Measurements from ENCODE around the gene RPAP2. TPM values are rescaled to one million over a fixed set of nuclear protein-coding genes. Genes with fewer than 3 reads are reported as not detected.

The RPAP2 gene
- 50.5 and 50.9 TPM in 2 replicates for total RNA-seq (2013; cell fraction: nucleolus; rRNA removed)
- 11.4 and 13.4 TPM in 2 replicates for total RNA-seq (2014; rRNA removed)
- 19.7 and 20.0 TPM in 2 replicates for total RNA-seq (2014; rRNA removed; fragmentation: Illumina TruSeq; extraction: Trizol)
- 20.4 and 22.7 TPM in 2 replicates for total RNA-seq (2021)
- polyA plus RNA-seq (2011; ENCODE audit: low read depth), result 3.9 TPM
- polyA plus RNA-seq (2011; rRNA removed), result 20.7 and 34.5 TPM in 2 replicates
- polyA plus RNA-seq (2011; cell fraction: cytosol; rRNA removed), result 4.8 and 8.4 TPM in 2 replicates
- polyA plus RNA-seq (2011; cell fraction: nucleus; rRNA removed), result 8.5 and 8.8 TPM in 2 replicates
- polyA plus RNA-seq (2012), result 7.9 and 12.7 TPM in 2 replicates
- polyA plus RNA-seq (2014; fragmentation: Illumina TruSeq; extraction: Trizol), result 23.3 and 29.8 TPM in 2 replicates
- 10 to 100 TPM; 20.2 to 24.0 TPM for polyA plus RNA-seq (2014; fragmentation: Nextera tagmentation; extraction: Ambion mirVana)
- 6.1 and 11.4 TPM in 2 replicates for polyA plus RNA-seq (2014; rRNA removed)
- polyA plus RNA-seq (2016; fragmentation: Nextera tagmentation; extraction: Ambion mirVana), result 10 to 100 TPM; 35.4 to 39.5 TPM
- 6.3 and 17.9 TPM in 2 replicates for polyA minus RNA-seq (2011; rRNA and poly(A)+ RNA removed)
- 6.1 and 6.2 TPM in 2 replicates for polyA minus RNA-seq (2011; cell fraction: cytosol; rRNA and poly(A)+ RNA removed)
- polyA minus RNA-seq (2011; cell fraction: nucleus; rRNA and poly(A)+ RNA removed), result 5.3 and 11.7 TPM in 2 replicates
- Bru-seq, nascent RNA, result percentile 80 among the genes with signal in this experiment
- percentile 84 among the genes with signal in this experiment for BruChase-seq, experiment 1, labeled RNA remaining after a 6-hour chase
- percentile 87 among the genes with signal in this experiment for BruChase-seq, experiment 2, labeled RNA remaining after a 2-hour chase
- long read RNA-seq, experiment 1, full-length matches to known transcripts, result 9 of 14 reads
- long read RNA-seq, experiment 1, partial matches to known transcripts, result 2 of 14 reads
- long read RNA-seq, experiment 1, other reads (novel, unspliced or antisense), result 3 of 14 reads
- long read RNA-seq, experiment 2, full-length matches to known transcripts, result 72 of 142 reads
- long read RNA-seq, experiment 2, partial matches to known transcripts, result 40 of 142 reads
- long read RNA-seq, experiment 2, other reads (novel, unspliced or antisense), result 30 of 142 reads

- H3K4me3 ChIP-seq, result peak within 1 kb of the TSS; percentile 99
- peaks cover 33% of the 10 kb centered on the region for H3K79me2 ChIP-seq (ENCODE audit: control insufficient read depth, insufficient read depth, low read length)
- ChIA-PET RAD21 (ENCODE audit: unreplicated experiment) (interaction anchor here (0.7 to 2.4 kb wide), 6 partner anchors 12 to 367 kb away, joined by 3 to 11 read pairs (median 3); no protein-coding TSS in a partner anchor), SMC1A (ENCODE audit: uncharacterized antibody, unreplicated experiment) (interaction anchor here (0.8 to 1.4 kb wide), 4 partner anchors 10 to 187 kb away, joined by 3 to 4 read pairs (median 4); no protein-coding TSS in a partner anchor), CTCF (interaction anchor here (0.7 to 1.0 kb wide), 3 partner anchors 10 to 167 kb away, joined by 3 to 4 read pairs (median 3); no protein-coding TSS in a partner anchor), POLR2A (interaction anchor here (0.6 to 1.5 kb wide), 4 partner anchors 35 to 788 kb away, joined by 3 read pairs; no protein-coding TSS in a partner anchor)
- 3% methylated on average over 74 of the region's 76 CpGs for WGBS (ENCODE audit: insufficient coverage, insufficient replicate concordance, low lambda C conversion rate, missing lambda C conversion rate)
- TSS peak; percentile 66 for BruUV-seq (replicated peaks)
- H3K4me1 ChIP-seq (ENCODE audit: control insufficient read depth, insufficient read depth, low read length), result no peaks in the 10 kb centered on the region
- peak; percentile 45 for DNase-seq (ENCODE audit: low read depth, low spot score)
- FAIRE-seq, result peak; percentile 78
- no peaks in the 10 kb centered on the region for H3K9me3 ChIP-seq (replicated peaks; ENCODE audit: control insufficient read depth, insufficient read depth, low read length)
- H3K27ac ChIP-seq (ENCODE audit: control insufficient read depth, insufficient read depth), result peak within 1 kb of the TSS; percentile 93
- H3K36me3 ChIP-seq (ENCODE audit: control insufficient read depth in 2 of 2, insufficient read depth in 2 of 2, low read length in 1 of 2), result peaks cover 0 to under 1% of the 10 kb centered on the region in 2 experiments; a peak in 2 of 4 replicates
- intact Hi-C loops (cut with micrococcal nuclease; ENCODE audit: unreplicated experiment), result loop anchor here (5.0 to 10.0 kb wide), 4 partner anchors 238 to 794 kb away; partner anchors contain the start of genes CDC7 and RPL5
- peak; percentile 97 for ATAC-seq
- peak within 1 kb of the TSS; percentile 98 for H2AFZ ChIP-seq (ENCODE audit: control insufficient read depth, low read depth, low read length)
- H3K4me2 ChIP-seq (ENCODE audit: control insufficient read depth, insufficient read depth), result peak within 1 kb of the TSS; percentile 91
- H3K9ac ChIP-seq (ENCODE audit: control insufficient read depth, insufficient read depth, low read length), result peak within 1 kb of the TSS; percentile 97
- H4K20me1 ChIP-seq (ENCODE audit: control insufficient read depth, insufficient read depth), result no peaks in the 10 kb centered on the region
- no peaks in the 10 kb centered on the region for H3K27me3 ChIP-seq (replicated peaks in 1 of 2; ENCODE audit: control insufficient read depth in 2 of 2, insufficient read depth in 2 of 2, low read length in 1 of 2)
- in situ Hi-C loops (cut with MboI), result no loop called here
- no peak for TF ChIP-seq NRF1 (conservative IDR thresholded peaks at IDR 0.05; ENCODE audit: low read depth, low read length)
- no peak for TF ChIP-seq ETV6 (conservative IDR thresholded peaks at IDR 0.05 in 1 of 2, IDR thresholded peaks at IDR 0.05 in 1 of 2; ENCODE audit: borderline replicate concordance in 1 of 2, low read depth in 1 of 2)
- TF ChIP-seq POU2F2 (IDR thresholded peaks at IDR 0.05; ENCODE audit: borderline replicate concordance, low read depth, low read length), result peak; percentile 84
- peak; percentile 79 for TF ChIP-seq TAF1 (IDR thresholded peaks at IDR 0.05; ENCODE audit: borderline replicate concordance, low read depth, low read length)
- TF ChIP-seq TARDBP (IDR thresholded peaks at IDR 0.05; ENCODE audit: borderline replicate concordance), result 0 out of 2 replicates have a peak, but pooled peaks have one; percentile 6
- no peak for TF ChIP-seq RAD51 (IDR thresholded peaks at IDR 0.05)
- TF ChIP-seq NR2C1 (IDR thresholded peaks at IDR 0.05), result no peak
- no peak for TF ChIP-seq CEBPB (IDR thresholded peaks at IDR 0.05; ENCODE audit: borderline replicate concordance in 1 of 2, low read depth in 2 of 2, low read length in 2 of 2)
- TF ChIP-seq IKZF1 (conservative IDR thresholded peaks at IDR 0.05), result peak; percentile 54
- no peak for TF ChIP-seq RFX5 (IDR thresholded peaks at IDR 0.05; ENCODE audit: low read depth, low read length)
- TF ChIP-seq YY1 (IDR thresholded peaks at IDR 0.05; ENCODE audit: low read depth, low read length), result peak; percentile 75
- TF ChIP-seq IRF5 (IDR thresholded peaks at IDR 0.05; ENCODE audit: borderline replicate concordance), result no peak
- no peak for TF ChIP-seq TCF7 (IDR thresholded peaks at IDR 0.05; ENCODE audit: borderline replicate concordance)
- TF ChIP-seq STAT1 (conservative IDR thresholded peaks at IDR 0.05), result no peak
- TF ChIP-seq TCF3 (IDR thresholded peaks at IDR 0.05; ENCODE audit: borderline replicate concordance, insufficient read depth, low read depth, low read length), result no peak; the same call in 1 of the 2 replicates
- no peak for TF ChIP-seq SMAD1 (IDR thresholded peaks at IDR 0.05; ENCODE audit: low read depth, partially characterized antibody)
- no peak for TF ChIP-seq ATF7 (IDR thresholded peaks at IDR 0.05; ENCODE audit: low read depth)
- no peak for TF ChIP-seq KAT2A (conservative IDR thresholded peaks at IDR 0.05; ENCODE audit: control insufficient read depth, low read depth, low read length)
These were observed at the start of gene RPAP2, which contains the start of gene GLMN for GRCh38 chr1:92298573-92299476. TSS of gene RPAP2 (plus strand) at chr1:92299059. CDS start at chr1:92299074, 15 bp downstream. TSS of gene GLMN (minus strand) at chr1:92298987. CDS start at chr1:92297999, 988 bp downstream.
